ENCODE results near the gene ANGPTL8. TPM values are rescaled to one million over a fixed set of nuclear protein-coding genes. Genes with fewer than 3 reads are reported as not detected.
A peak's percentile ranks its signal among the peaks of the same experiment; 100 is the strongest.

The ANGPTL8 gene
- total and polyA plus RNA-seq, 2 of the 13 experiments (the other 11 are each of a cell fraction or from before 2014, with no cell fraction given): 27.3 to 243 TPM

DNA sequence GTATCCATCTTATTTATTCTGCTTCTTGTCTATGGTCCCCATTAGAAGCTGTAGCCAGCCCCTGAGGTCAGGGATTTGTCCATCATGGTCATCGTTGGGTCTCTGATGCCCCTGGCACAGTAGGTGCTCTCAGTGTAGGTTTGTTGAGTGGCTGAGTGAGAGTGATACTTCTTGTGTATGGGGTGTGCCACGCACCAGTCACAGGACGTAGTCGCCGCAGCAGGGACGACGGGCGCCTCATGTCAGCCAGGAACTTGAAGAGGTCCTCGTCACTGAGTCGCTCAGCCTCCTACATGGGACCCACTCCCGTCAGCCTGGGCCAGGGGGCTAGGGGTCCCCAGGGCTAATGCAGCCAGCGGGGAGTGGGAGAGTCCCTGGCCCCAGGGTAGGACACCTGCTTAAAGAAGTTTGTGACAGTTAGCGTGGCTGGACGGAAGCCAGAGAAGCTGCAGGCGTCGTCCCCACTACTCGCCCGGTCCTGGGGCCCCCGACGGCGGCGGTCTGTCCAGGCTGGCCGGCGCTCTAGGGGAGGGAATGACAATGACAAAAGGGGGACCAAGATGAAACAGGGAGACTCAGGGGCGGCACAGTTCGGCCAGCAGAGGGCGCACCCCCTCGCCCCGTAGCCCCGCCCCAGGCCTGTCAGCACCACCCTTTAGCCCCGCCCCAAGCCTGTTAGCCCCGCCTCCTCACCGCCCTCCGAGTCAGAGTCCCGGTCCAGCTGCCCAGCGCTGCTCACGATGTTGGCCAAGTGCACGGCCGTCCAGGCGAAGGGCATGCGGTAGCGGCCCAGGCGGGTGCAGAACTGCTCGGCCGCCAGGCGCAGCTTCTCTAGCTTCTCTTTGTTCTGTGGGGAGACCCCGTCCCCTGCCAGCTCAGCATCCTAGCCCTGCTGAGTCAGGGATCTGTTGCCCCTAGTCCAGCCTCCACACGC, 3.7 kb downstream of the ANGPTL8 start (continued):
- TF ChIP-seq, protein P1, sequence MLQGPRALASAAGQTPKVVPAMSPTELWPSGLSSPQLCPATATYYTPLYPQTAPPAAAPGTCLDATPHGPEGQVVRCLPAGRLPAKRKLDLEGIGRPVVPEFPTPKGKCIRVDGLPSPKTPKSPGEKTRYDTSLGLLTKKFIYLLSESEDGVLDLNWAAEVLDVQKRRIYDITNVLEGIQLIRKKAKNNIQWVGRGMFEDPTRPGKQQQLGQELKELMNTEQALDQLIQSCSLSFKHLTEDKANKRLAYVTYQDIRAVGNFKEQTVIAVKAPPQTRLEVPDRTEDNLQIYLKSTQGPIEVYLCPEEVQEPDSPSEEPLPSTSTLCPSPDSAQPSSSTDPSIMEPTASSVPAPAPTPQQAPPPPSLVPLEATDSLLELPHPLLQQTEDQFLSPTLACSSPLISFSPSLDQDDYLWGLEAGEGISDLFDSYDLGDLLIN (CRISPR knock-in tag; IDR thresholded peaks at IDR 0.05; ENCODE audit: borderline replicate concordance): no peak
- TF ChIP-seq RXRA (CRISPR knock-in tag; IDR thresholded peaks at IDR 0.05) (peak; percentile 58; the same call in 1 of the 2 replicates), PAX8 (CRISPR knock-in tag; IDR thresholded peaks at IDR 0.05; ENCODE audit: borderline replicate concordance) (0 out of 2 replicates have a peak, but pooled peaks have one; percentile 29), SUZ12 (IDR thresholded peaks at IDR 0.05; ENCODE audit: low read depth, low read length) (no peak), GPN1 (CRISPR knock-in tag; IDR thresholded peaks at IDR 0.05; ENCODE audit: borderline replicate concordance) (no peak), SP5 (CRISPR knock-in tag; IDR thresholded peaks at IDR 0.05; ENCODE audit: borderline replicate concordance, low read depth) (no peak), ZNF354B (CRISPR knock-in tag; IDR thresholded peaks at IDR 0.05) (no peak), NFE2L1 (CRISPR knock-in tag; IDR thresholded peaks at IDR 0.05; ENCODE audit: borderline replicate concordance) (no peak), SNAPC2 (CRISPR knock-in tag; IDR thresholded peaks at IDR 0.05) (no peak), ZFYVE20 (CRISPR knock-in tag; IDR thresholded peaks at IDR 0.05; ENCODE audit: borderline replicate concordance, low read depth) (no peak), ZNF552 (CRISPR knock-in tag; IDR thresholded peaks at IDR 0.05; ENCODE audit: borderline replicate concordance) (no peak), ZNF569 (CRISPR knock-in tag; IDR thresholded peaks at IDR 0.05; ENCODE audit: borderline replicate concordance) (no peak), TBP (CRISPR knock-in tag; IDR thresholded peaks at IDR 0.05) (no peak), ZNF496 (CRISPR knock-in tag; IDR thresholded peaks at IDR 0.05; ENCODE audit: insufficient replicate concordance) (no peak), NFRKB (IDR thresholded peaks at IDR 0.05) (no peak), ZNF367 (CRISPR knock-in tag; IDR thresholded peaks at IDR 0.05; ENCODE audit: borderline replicate concordance) (no peak), DMAP1 (CRISPR knock-in tag; IDR thresholded peaks at IDR 0.05) (no peak), POGZ (CRISPR knock-in tag; IDR thresholded peaks at IDR 0.05) (no peak), ATF1 (CRISPR knock-in tag; IDR thresholded peaks at IDR 0.05) (no peak), RAD51 (IDR thresholded peaks at IDR 0.05; ENCODE audit: borderline replicate concordance) (no peak), NFIB (CRISPR knock-in tag; IDR thresholded peaks at IDR 0.05; ENCODE audit: borderline replicate concordance) (no peak), ZBTB7A (CRISPR knock-in tag; IDR thresholded peaks at IDR 0.05) (0 out of 2 replicates have a peak, but pooled peaks have one; percentile 14), GFI1 (CRISPR knock-in tag; IDR thresholded peaks at IDR 0.05; ENCODE audit: borderline replicate concordance) (no peak), NR2F2 (IDR thresholded peaks at IDR 0.05; ENCODE audit: borderline replicate concordance, low read depth) (no peak)
- TF ChIP-seq, protein P2, sequence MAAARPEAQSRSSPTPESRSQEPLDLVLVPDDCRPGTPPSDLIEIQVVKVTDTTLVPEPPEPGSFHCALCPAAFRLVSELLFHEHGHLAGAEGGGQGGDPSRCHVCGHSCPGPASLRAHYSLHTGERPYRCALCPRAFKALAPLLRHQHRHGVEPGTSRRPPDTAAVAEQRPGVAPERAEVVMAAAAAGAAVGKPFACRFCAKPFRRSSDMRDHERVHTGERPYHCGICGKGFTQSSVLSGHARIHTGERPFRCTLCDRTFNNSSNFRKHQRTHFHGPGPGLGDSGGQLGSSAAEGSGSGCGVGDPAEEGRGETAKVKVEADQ (CRISPR knock-in tag; IDR thresholded peaks at IDR 0.05; ENCODE audit: borderline replicate concordance): no peak
- TF ChIP-seq, protein P3, sequence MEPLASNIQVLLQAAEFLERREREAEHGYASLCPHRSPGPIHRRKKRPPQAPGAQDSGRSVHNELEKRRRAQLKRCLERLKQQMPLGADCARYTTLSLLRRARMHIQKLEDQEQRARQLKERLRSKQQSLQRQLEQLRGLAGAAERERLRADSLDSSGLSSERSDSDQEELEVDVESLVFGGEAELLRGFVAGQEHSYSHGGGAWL (CRISPR knock-in tag; IDR thresholded peaks at IDR 0.05): no peak
- TF ChIP-seq, protein P4, sequence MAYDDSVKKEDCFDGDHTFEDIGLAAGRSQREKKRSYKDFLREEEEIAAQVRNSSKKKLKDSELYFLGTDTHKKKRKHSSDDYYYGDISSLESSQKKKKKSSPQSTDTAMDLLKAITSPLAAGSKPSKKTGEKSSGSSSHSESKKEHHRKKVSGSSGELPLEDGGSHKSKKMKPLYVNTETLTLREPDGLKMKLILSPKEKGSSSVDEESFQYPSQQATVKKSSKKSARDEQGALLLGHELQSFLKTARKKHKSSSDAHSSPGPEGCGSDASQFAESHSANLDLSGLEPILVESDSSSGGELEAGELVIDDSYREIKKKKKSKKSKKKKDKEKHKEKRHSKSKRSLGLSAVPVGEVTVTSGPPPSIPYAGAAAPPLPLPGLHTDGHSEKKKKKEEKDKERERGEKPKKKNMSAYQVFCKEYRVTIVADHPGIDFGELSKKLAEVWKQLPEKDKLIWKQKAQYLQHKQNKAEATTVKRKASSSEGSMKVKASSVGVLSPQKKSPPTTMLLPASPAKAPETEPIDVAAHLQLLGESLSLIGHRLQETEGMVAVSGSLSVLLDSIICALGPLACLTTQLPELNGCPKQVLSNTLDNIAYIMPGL (CRISPR knock-in tag; IDR thresholded peaks at IDR 0.05; ENCODE audit: borderline replicate concordance in 1 of 2, low read depth in 1 of 2): peak in 1 of 2 experiments; percentile 25; a peak in 1 of 4 replicates

Data from HepG2 (cell line).